GM12864 (cell line): ENCODE data around the gene ARFRP1.
A peak's percentile ranks its signal among the peaks of the same experiment; 100 is the strongest.

Experiments used
- DNase-seq: peaks from one replicate; pipeline ENCODE4 v3.0.0-alpha.2; 2011; ENCODE audit warnings: low read depth
- H3K4me3 ChIP-seq: 2 replicates; pipeline ENCODE4 v1.5.1; 2011; ENCODE audit warnings: mild to moderate bottlenecking, low read depth, low read length, control low read depth
- CTCF ChIP-seq: IDR thresholded peaks from 2 replicates; pipeline ENCODE4 v1.5.1; 2011; ENCODE audit warnings: low read depth, mild to moderate bottlenecking, moderate library complexity, low read length, control low read depth, inconsistent platforms; ENCODE audit errors: missing control alignments

The ARFRP1 gene

GRCh38 chr20:63742381-63743024 is 34.7 kb upstream of the ARFRP1 start:
- H3K4me3 ChIP-seq, result no peak overlapping the region
- no peak for TF ChIP-seq CTCF
- DNase-seq, result no peak

- H3K4me3 ChIP-seq, result no peak overlapping the region
- TF ChIP-seq CTCF, result no peak
- DNase-seq, result no peak
Observed at GRCh38 chr20:63741676-63742380, 34.1 kb upstream of the ARFRP1 start.

- TF ChIP-seq CTCF, result no peak
Observed at GRCh38 chr20:63741354-63741675, 33.5 kb upstream of the ARFRP1 start.

GRCh38 chr20:63740627-63741353 is 33.0 kb upstream of the ARFRP1 start:
- TF ChIP-seq CTCF, result no peak
- DNase-seq, result no peak
- peak overlapping the region; percentile 61 for H3K4me3 ChIP-seq

More at GRCh38 chr20:63741354-63741675, 33.5 kb upstream of the ARFRP1 start:
- H3K4me3 ChIP-seq, result no peak overlapping the region
- no peak for DNase-seq

- no peak for TF ChIP-seq CTCF
- H3K4me3 ChIP-seq, result peak overlapping the region; percentile 61
- no peak for DNase-seq
Observed at GRCh38 chr20:63740070-63740626, 32.4 kb upstream of the ARFRP1 start.

GRCh38 chr20:63739130-63740069 is 31.6 kb upstream of the ARFRP1 start, which contains the start of gene SLC2A4RG:
Gene SLC2A4RG (plus strand): TSS chr20:63739776. CDS start chr20:63739913, 137 bp downstream.
- peak within 1 kb of the TSS; percentile 65 for H3K4me3 ChIP-seq
- no peak for TF ChIP-seq CTCF
- DNase-seq, result no peak
